Choroid plexus epithelial cell (primary cell): ENCODE measurements around the gene NFATC2.

Experiments used
- DNase-seq: peaks from one replicate; pipeline ENCODE4 v3.0.0-alpha.2; 2010; ENCODE audit warnings: low read depth
- H3K4me3 ChIP-seq: 2 replicates; pipeline ENCODE4 v1.5.1; 2011; ENCODE audit warnings: low read depth, mild to moderate bottlenecking, control low read depth, low read length, moderate library complexity
- CTCF ChIP-seq: conservative IDR thresholded peaks from 2 replicates; pipeline ENCODE4 v1.5.1; 2011; ENCODE audit warnings: low read depth, mild to moderate bottlenecking, control low read depth, inconsistent platforms, low read length, moderate library complexity

The NFATC2 gene

GRCh38 chr20:51356871-51357270 lies 185.6 kb downstream of the NFATC2 start:
- no peak overlapping the region for H3K4me3 ChIP-seq
- TF ChIP-seq CTCF: no peak
- no peak for DNase-seq

- peak; percentile 45 for DNase-seq
- TF ChIP-seq CTCF: no peak
- H3K4me3 ChIP-seq: no peak overlapping the region
Measured at GRCh38 chr20:51354769-51355319, 187.7 kb downstream of the NFATC2 start.

- peak; percentile 61 for DNase-seq
- no peak overlapping the region for H3K4me3 ChIP-seq
- no peak for TF ChIP-seq CTCF
Measured at GRCh38 chr20:51354191-51354768, 188.2 kb downstream of the NFATC2 start.

GRCh38 chr20:51353491-51353890 lies 189.0 kb downstream of the NFATC2 start:
- DNase-seq: no peak
- no peak overlapping the region for H3K4me3 ChIP-seq
- no peak for TF ChIP-seq CTCF

DNA sequence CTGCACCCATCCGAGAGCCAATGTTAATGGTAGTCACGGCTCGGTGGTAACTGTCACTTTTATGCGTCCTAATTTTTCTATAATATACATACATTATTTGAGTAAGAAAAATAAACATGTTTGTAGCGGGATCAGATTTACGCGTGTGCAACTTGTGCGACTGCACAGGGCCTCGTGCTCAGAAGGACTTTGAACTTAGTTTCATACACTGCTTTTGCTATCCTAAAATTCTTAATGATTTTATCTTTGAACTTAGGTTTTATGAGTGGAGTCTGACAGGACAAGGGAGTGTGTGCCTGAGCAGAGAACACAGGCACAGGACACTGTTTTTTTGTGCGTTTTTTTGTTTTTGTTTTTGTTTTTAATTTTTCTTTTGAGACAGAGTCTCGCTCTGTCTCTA lies 189.7 kb downstream of the NFATC2 start:
- no peak for DNase-seq
- TF ChIP-seq CTCF: no peak
- no peak overlapping the region for H3K4me3 ChIP-seq

GRCh38 chr20:51350941-51351631 lies 191.4 kb downstream of the NFATC2 start:
- TF ChIP-seq CTCF: no peak
- peak; percentile 91 for DNase-seq
- H3K4me3 ChIP-seq: no peak overlapping the region

GRCh38 chr20:51348876-51349275 lies 193.6 kb downstream of the NFATC2 start:
- TF ChIP-seq CTCF: no peak
- no peak for DNase-seq
- no peak overlapping the region for H3K4me3 ChIP-seq
